A549 (cell line): ENCODE measurements around the gene FBXL13.

Source experiments
- BHLHE40 ChIP-seq: IDR thresholded peaks from 2 replicates; pipeline ENCODE4 v1.6.1; 2012; ENCODE audit warnings: low read depth, low read length, inconsistent platforms
- CBX8 ChIP-seq: fragments of 200-600 bp; sonication (generic); IDR thresholded peaks from 2 replicates; pipeline ENCODE4 v1.6.1; 2016
- CEBPB ChIP-seq, 2 experiments: fragments of >200 bp in 1 of 2; sonication (Bioruptor Twin) in 1 of 2; formaldehyde crosslinking in 1 of 2; IDR thresholded peaks; 2 replicates each; pipeline ENCODE4 v1.6.1; 2012 to 2016
- EP300 ChIP-seq, 2 experiments: fragments of >200 bp; sonication (Bioruptor Twin); formaldehyde crosslinking; IDR thresholded peaks; 2 replicates in 1 of 2; 3 replicates in 1 of 2; pipeline ENCODE4 v1.6.1; 2016 to 2017
- KDM1A ChIP-seq: fragments of 200-600 bp; sonication (generic); IDR thresholded peaks from 2 replicates; pipeline ENCODE4 v1.6.1; 2016; ENCODE audit warnings: low read depth, mild to moderate bottlenecking
- POLR2A ChIP-seq: IDR thresholded peaks from 2 replicates; pipeline ENCODE4 v1.6.1; 2012; ENCODE audit warnings: mild to moderate bottlenecking, low read length
- RNF2 ChIP-seq: fragments of 200-600 bp; sonication (generic); IDR thresholded peaks from 2 replicates; pipeline ENCODE4 v1.6.1; 2016; ENCODE audit warnings: low read depth, mild to moderate bottlenecking, antibody characterized with exemption, moderate library complexity, borderline replicate concordance
- TF ChIP-seq, protein P1 (sequence below): IDR thresholded peaks from 2 replicates; pipeline ENCODE4 v1.6.1; 2012
- TF ChIP-seq, protein P2 (sequence below): fragments of 200-600 bp; sonication (generic); IDR thresholded peaks from 2 replicates; pipeline ENCODE4 v1.6.1; 2016; ENCODE audit warnings: antibody characterized with exemption, mild to moderate bottlenecking, moderate library complexity
- TF ChIP-seq, protein P3 (sequence below): fragments of >200 bp; sonication (Bioruptor Twin); formaldehyde crosslinking; IDR thresholded peaks from 3 replicates; pipeline ENCODE4 v1.5.1; 2016
- TF ChIP-seq, protein P4 (sequence below): fragments of 450-650 bp; IDR thresholded peaks from 2 replicates; pipeline ENCODE4 v1.6.1; 2014; ENCODE audit warnings: antibody characterized with exemption

DNA sequence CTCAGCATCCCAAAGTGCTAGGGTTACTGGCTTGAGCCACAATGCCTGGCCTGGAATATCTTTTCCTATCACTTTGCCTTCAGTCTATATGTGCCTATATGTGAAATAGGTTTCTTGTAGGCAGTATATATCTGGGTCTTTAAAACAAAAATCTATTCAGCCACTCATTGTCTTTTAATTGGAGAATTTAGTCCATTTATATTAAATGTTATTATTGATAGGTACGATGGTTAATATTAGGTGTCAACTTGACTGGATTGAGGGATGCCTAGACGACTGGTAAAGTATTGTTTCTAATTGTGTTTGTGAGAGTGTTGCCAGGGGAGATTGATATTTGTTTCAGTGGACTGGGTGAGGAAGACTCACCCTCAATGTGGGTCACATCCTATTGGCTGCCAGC lies 73.4 kb downstream of the FBXL13 start:
- TF ChIP-seq, protein P1, sequence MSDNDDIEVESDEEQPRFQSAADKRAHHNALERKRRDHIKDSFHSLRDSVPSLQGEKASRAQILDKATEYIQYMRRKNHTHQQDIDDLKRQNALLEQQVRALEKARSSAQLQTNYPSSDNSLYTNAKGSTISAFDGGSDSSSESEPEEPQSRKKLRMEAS = no peak
- TF ChIP-seq RNF2 (no peak), KDM1A (no peak), POLR2A (no peak), CBX8 (no peak), EP300 (IDR thresholded peaks at IDR 0.05) (no peak), CEBPB (IDR thresholded peaks at IDR 0.05) (no peak), BHLHE40 (no peak)
- TF ChIP-seq, protein P2, sequence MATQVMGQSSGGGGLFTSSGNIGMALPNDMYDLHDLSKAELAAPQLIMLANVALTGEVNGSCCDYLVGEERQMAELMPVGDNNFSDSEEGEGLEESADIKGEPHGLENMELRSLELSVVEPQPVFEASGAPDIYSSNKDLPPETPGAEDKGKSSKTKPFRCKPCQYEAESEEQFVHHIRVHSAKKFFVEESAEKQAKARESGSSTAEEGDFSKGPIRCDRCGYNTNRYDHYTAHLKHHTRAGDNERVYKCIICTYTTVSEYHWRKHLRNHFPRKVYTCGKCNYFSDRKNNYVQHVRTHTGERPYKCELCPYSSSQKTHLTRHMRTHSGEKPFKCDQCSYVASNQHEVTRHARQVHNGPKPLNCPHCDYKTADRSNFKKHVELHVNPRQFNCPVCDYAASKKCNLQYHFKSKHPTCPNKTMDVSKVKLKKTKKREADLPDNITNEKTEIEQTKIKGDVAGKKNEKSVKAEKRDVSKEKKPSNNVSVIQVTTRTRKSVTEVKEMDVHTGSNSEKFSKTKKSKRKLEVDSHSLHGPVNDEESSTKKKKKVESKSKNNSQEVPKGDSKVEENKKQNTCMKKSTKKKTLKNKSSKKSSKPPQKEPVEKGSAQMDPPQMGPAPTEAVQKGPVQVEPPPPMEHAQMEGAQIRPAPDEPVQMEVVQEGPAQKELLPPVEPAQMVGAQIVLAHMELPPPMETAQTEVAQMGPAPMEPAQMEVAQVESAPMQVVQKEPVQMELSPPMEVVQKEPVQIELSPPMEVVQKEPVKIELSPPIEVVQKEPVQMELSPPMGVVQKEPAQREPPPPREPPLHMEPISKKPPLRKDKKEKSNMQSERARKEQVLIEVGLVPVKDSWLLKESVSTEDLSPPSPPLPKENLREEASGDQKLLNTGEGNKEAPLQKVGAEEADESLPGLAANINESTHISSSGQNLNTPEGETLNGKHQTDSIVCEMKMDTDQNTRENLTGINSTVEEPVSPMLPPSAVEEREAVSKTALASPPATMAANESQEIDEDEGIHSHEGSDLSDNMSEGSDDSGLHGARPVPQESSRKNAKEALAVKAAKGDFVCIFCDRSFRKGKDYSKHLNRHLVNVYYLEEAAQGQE = no peak
- TF ChIP-seq, protein P3, sequence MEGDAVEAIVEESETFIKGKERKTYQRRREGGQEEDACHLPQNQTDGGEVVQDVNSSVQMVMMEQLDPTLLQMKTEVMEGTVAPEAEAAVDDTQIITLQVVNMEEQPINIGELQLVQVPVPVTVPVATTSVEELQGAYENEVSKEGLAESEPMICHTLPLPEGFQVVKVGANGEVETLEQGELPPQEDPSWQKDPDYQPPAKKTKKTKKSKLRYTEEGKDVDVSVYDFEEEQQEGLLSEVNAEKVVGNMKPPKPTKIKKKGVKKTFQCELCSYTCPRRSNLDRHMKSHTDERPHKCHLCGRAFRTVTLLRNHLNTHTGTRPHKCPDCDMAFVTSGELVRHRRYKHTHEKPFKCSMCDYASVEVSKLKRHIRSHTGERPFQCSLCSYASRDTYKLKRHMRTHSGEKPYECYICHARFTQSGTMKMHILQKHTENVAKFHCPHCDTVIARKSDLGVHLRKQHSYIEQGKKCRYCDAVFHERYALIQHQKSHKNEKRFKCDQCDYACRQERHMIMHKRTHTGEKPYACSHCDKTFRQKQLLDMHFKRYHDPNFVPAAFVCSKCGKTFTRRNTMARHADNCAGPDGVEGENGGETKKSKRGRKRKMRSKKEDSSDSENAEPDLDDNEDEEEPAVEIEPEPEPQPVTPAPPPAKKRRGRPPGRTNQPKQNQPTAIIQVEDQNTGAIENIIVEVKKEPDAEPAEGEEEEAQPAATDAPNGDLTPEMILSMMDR = no peak
- TF ChIP-seq, protein P4, sequence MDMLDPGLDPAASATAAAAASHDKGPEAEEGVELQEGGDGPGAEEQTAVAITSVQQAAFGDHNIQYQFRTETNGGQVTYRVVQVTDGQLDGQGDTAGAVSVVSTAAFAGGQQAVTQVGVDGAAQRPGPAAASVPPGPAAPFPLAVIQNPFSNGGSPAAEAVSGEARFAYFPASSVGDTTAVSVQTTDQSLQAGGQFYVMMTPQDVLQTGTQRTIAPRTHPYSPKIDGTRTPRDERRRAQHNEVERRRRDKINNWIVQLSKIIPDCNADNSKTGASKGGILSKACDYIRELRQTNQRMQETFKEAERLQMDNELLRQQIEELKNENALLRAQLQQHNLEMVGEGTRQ = no peak
